ENCODE data around the gene USF3. TPM values are rescaled to one million over a fixed set of nuclear protein-coding genes. Genes with fewer than 3 reads are reported as not detected.

Gene USF3
- total RNA-seq, 6 donors from 2014 or later: 9.3 to 30.6 (median 18.5) TPM

- peak overlapping the region in 1 of 4 donors; percentile 21 for H3K4me3 ChIP-seq
- peaks cover 0 to 3% (median 0%) of the 10 kb centered on the region in 4 donors for H3K4me1 ChIP-seq
- TF ChIP-seq POLR2A (IDR thresholded peaks at IDR 0.05): no peak
- TF ChIP-seq CTCF (IDR thresholded peaks at IDR 0.05): no peak
- peaks cover 0 to 6% (median 0%) of the 10 kb centered on the region in 4 donors for H3K36me3 ChIP-seq
- WGBS, 2 donors: 71 to 75% methylated on average over 12 of the region's 12 CpGs
- H3K27ac ChIP-seq: no peak overlapping the region
- no peak for ATAC-seq (ENCODE audit: low FRiP score in 2 of 2)
- H3K9me3 ChIP-seq: no peaks in the 10 kb centered on the region
- DNase-seq: no peak
- H3K27me3 ChIP-seq: no peaks in the 10 kb centered on the region
Measured at GRCh38 chr3:113625834-113626233, 70.6 kb downstream of the USF3 start.

GRCh38 chr3:113623811-113624210 is 72.6 kb downstream of the USF3 start:
- H3K36me3 ChIP-seq: peaks cover 0 to 6% (median 0%) of the 10 kb centered on the region in 4 donors
- 85 to 92% methylated on average over 7 of the region's 7 CpGs for whole genome bisulfite sequencing, 2 donors
- H3K4me3 ChIP-seq: no peak overlapping the region
- DNase-seq: no peak
- no peak overlapping the region for H3K27ac ChIP-seq
- H3K9me3 ChIP-seq: no peaks in the 10 kb centered on the region
- no peak for ATAC-seq (ENCODE audit: low FRiP score in 2 of 2)
- H3K27me3 ChIP-seq: no peaks in the 10 kb centered on the region
- H3K4me1 ChIP-seq: no peaks in the 10 kb centered on the region
- TF ChIP-seq CTCF (IDR thresholded peaks at IDR 0.05) (no peak), POLR2AphosphoS5 (IDR thresholded peaks at IDR 0.05) (no peak), POLR2A (IDR thresholded peaks at IDR 0.05) (no peak), EP300 (IDR thresholded peaks at IDR 0.05) (no peak)

GRCh38 chr3:113623324-113623723 is 73.1 kb downstream of the USF3 start:
- Histone ChIP-seq H3K4me3 (no peak overlapping the region), H3K27me3 (no peaks in the 10 kb centered on the region), H3K4me1 (no peaks in the 10 kb centered on the region), H3K36me3 (peaks cover 0 to 6% (median 0%) of the 10 kb centered on the region in 4 donors), H3K9me3 (no peaks in the 10 kb centered on the region), H3K27ac (no peak overlapping the region)
- WGBS, 2 donors: 76 to 78% methylated on average over 16 to 19 of the region's 19 CpGs
- no peak for ATAC-seq (ENCODE audit: low FRiP score in 2 of 2)
- no peak for TF ChIP-seq EP300 (IDR thresholded peaks at IDR 0.05)
- TF ChIP-seq CTCF (IDR thresholded peaks at IDR 0.05): no peak
- no peak for TF ChIP-seq POLR2AphosphoS5 (IDR thresholded peaks at IDR 0.05)
- TF ChIP-seq POLR2A (IDR thresholded peaks at IDR 0.05): no peak
- DNase-seq: peak in 1 of 2 donors; percentile 55

- peaks cover 0 to 6% (median 0%) of the 10 kb centered on the region in 4 donors for H3K36me3 ChIP-seq
- no peaks in the 10 kb centered on the region for H3K27me3 ChIP-seq
- TF ChIP-seq POLR2A (IDR thresholded peaks at IDR 0.05) (no peak), CTCF (IDR thresholded peaks at IDR 0.05) (no peak), EP300 (IDR thresholded peaks at IDR 0.05) (no peak)
- no peaks in the 10 kb centered on the region for H3K4me1 ChIP-seq
- no peaks in the 10 kb centered on the region for H3K9me3 ChIP-seq
- no peak overlapping the region for H3K27ac ChIP-seq
- ATAC-seq (ENCODE audit: low FRiP score in 2 of 2) (no peak), DNase-seq (no peak)
- no peak overlapping the region for H3K4me3 ChIP-seq
Measured at GRCh38 chr3:113620091-113620490, 76.4 kb downstream of the USF3 start.

GRCh38 chr3:113617726-113618125 is 78.7 kb downstream of the USF3 start:
- Histone ChIP-seq H3K27ac (no peak overlapping the region), H3K4me1 (peaks cover 0 to 3% (median 0%) of the 10 kb centered on the region in 4 donors), H3K36me3 (no peaks in the 10 kb centered on the region), H3K27me3 (no peaks in the 10 kb centered on the region), H3K4me3 (no peak overlapping the region), H3K9me3 (no peaks in the 10 kb centered on the region)
- no peak for TF ChIP-seq POLR2AphosphoS5 (IDR thresholded peaks at IDR 0.05)
- no peak for TF ChIP-seq CTCF (IDR thresholded peaks at IDR 0.05)
- no peak for TF ChIP-seq POLR2A (IDR thresholded peaks at IDR 0.05)
- TF ChIP-seq EP300 (IDR thresholded peaks at IDR 0.05): no peak
- DNase-seq (no peak), ATAC-seq (ENCODE audit: low FRiP score in 2 of 2) (no peak)
- 91 to 98% methylated on average over 2 of the region's 2 CpGs for WGBS, 2 donors

Measured in upper lobe of left lung (tissue), 6 donors.